Measurements from ENCODE around the gene EPHA4. TPM values are rescaled to one million over a fixed set of nuclear protein-coding genes. Genes with fewer than 3 reads are reported as not detected.

Gene EPHA4
- total and polyA plus RNA-seq, 2 donors (not counting 1 experiment from before 2014, with no cell fraction given), result 10.7 to 54.9 TPM

DNA sequence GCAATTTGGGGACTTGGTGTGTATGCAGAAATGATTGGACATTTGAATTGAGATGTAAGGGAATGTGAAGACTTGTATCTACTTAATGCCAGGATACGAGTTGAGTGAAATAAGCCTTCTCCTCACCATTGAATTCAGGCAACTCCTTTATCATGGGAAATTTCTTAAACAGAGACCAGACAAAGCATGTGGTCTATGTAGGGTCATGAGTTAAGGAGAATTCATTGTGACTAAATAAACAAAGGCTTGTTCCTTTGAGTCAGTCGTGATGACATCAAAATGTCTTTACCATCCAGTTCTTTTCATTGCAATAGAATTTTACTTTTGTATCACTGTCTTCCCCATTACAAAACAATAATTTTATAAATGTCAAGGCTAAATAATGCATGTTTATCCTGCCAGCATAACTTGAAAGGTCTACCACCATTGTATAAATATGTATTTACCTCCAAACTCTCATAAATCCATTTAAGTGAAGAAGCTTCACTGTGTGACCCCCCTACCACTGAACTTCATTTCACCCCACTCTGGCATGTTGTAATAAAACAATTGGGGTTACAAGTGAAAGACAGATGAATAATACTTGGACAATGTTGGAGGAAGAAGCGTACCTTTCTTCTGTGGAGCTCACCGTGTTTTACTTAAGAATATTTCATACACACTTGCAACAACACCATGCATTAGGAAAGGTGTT, 149.4 kb downstream of the EPHA4 start:
- TF ChIP-seq EZH2 (IDR thresholded peaks at IDR 0.05; ENCODE audit: borderline replicate concordance, insufficient read depth, low read depth, low read length, poor library complexity, severe bottlenecking), result no peak
- TF ChIP-seq, protein P1, sequence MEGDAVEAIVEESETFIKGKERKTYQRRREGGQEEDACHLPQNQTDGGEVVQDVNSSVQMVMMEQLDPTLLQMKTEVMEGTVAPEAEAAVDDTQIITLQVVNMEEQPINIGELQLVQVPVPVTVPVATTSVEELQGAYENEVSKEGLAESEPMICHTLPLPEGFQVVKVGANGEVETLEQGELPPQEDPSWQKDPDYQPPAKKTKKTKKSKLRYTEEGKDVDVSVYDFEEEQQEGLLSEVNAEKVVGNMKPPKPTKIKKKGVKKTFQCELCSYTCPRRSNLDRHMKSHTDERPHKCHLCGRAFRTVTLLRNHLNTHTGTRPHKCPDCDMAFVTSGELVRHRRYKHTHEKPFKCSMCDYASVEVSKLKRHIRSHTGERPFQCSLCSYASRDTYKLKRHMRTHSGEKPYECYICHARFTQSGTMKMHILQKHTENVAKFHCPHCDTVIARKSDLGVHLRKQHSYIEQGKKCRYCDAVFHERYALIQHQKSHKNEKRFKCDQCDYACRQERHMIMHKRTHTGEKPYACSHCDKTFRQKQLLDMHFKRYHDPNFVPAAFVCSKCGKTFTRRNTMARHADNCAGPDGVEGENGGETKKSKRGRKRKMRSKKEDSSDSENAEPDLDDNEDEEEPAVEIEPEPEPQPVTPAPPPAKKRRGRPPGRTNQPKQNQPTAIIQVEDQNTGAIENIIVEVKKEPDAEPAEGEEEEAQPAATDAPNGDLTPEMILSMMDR (IDR thresholded peaks at IDR 0.05), result no peak
- H2AFZ ChIP-seq (ENCODE audit: insufficient read depth, low read depth, low read length, poor library complexity, severe bottlenecking), result no peak overlapping the region
- Mint-ChIP-seq H3K9me3 (ENCODE audit: insufficient read depth) (no peaks in the 10 kb centered on the region), H3K27me3 (no peaks in the 10 kb centered on the region), H3K27ac (no peak overlapping the region), H3K4me3 (no peak overlapping the region), H3K4me1 (peaks cover 25% of the 10 kb centered on the region)
- H3K4me3 ChIP-seq (ENCODE audit: control extremely low read depth in 1 of 5, extremely low read depth in 1 of 5, insufficient read depth in 1 of 5, low read depth in 2 of 5, low read length in 4 of 5), result no peak overlapping the region
- no peaks in the 10 kb centered on the region for H3K79me2 ChIP-seq (ENCODE audit: control insufficient read depth, insufficient read depth, low read length)
- intact Hi-C loops (cut with micrococcal nuclease), result no loop called here
- ATAC-seq (ENCODE audit: low read depth) (no peak), DNase-seq (no peak)
- CTCF ChIA-PET, result no interaction called here
- peaks cover 15 to 20% of the 10 kb centered on the region in 2 donors for H3K4me1 ChIP-seq (ENCODE audit: control insufficient read depth in 2 of 2, insufficient read depth in 2 of 2, low read length in 2 of 2)
- H3K36me3 ChIP-seq (replicated peaks in 1 of 2; ENCODE audit: control extremely low read depth in 1 of 2, control insufficient read depth in 1 of 2, extremely low read depth in 1 of 2, insufficient read depth in 2 of 2, low read length in 1 of 2), result no peaks in the 10 kb centered on the region
- H3K27ac ChIP-seq (ENCODE audit: low read length in 2 of 2), result no peak overlapping the region
- H3K9ac ChIP-seq (ENCODE audit: low read length), result no peak overlapping the region
- no CpG with 5 or more reads among the region's 4 CpGs for WGBS (ENCODE audit: insufficient coverage)
- no peaks in the 10 kb centered on the region for H3K27me3 ChIP-seq (replicated peaks in 1 of 4; ENCODE audit: control extremely low read depth in 1 of 4, control insufficient read depth in 3 of 4, insufficient read depth in 4 of 4, low read length in 3 of 4)
- POLR2A ChIA-PET, result no interaction called here
- peaks cover 0 to 4% (median 0%) of the 10 kb centered on the region in 3 donors for H3K9me3 ChIP-seq (ENCODE audit: control extremely low read depth in 1 of 3, control insufficient read depth in 2 of 3, insufficient read depth in 1 of 3, low read length in 2 of 3)
- no peak overlapping the region for H3K4me2 ChIP-seq (replicated peaks; ENCODE audit: low read depth, low read length, poor library complexity, severe bottlenecking)
- H4K20me1 ChIP-seq (ENCODE audit: control insufficient read depth, insufficient read depth, low read length, poor library complexity, severe bottlenecking), result no peaks in the 10 kb centered on the region

DNA sequence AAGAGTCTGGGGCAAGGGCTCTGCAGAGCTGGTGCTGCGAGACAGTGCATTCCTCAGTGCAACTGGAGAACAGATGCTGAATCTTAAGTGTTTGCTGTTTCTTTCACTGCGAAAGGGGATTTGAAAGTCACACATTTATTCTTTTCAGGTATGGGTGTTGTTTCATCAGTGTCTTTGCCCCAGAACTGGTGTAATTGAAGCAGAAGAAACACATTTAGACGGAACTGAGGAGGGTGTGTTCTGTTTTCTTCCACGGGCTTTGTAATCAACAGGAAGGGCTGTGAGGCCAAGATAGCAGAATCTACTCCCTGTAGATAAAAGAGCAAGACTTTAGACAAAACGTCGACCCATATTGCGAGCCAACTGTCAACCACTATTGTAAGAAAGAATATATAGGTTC, 151.9 kb downstream of the EPHA4 start:
- POLR2A ChIA-PET, result no interaction called here
- H3K36me3 ChIP-seq (replicated peaks in 1 of 2; ENCODE audit: control extremely low read depth in 1 of 2, control insufficient read depth in 1 of 2, extremely low read depth in 1 of 2, insufficient read depth in 2 of 2, low read length in 1 of 2), result no peaks in the 10 kb centered on the region
- peak overlapping the region; percentile 55 for H3K9ac ChIP-seq (ENCODE audit: low read length)
- peaks cover 19 to 26% of the 10 kb centered on the region in 2 donors for H3K4me1 ChIP-seq (ENCODE audit: control insufficient read depth in 2 of 2, insufficient read depth in 2 of 2, low read length in 2 of 2)
- peak overlapping the region; percentile 66 for H3K4me2 ChIP-seq (replicated peaks; ENCODE audit: low read depth, low read length, poor library complexity, severe bottlenecking)
- H2AFZ ChIP-seq (ENCODE audit: insufficient read depth, low read depth, low read length, poor library complexity, severe bottlenecking), result peak overlapping the region; percentile 52
- H3K4me3 Mint-ChIP-seq, result peak overlapping the region; percentile 49
- H3K27ac ChIP-seq (ENCODE audit: low read length in 2 of 2), result peak overlapping the region; percentile 11 to 73
- peaks cover 0 to 4% (median 0%) of the 10 kb centered on the region in 3 donors for H3K9me3 ChIP-seq (ENCODE audit: control extremely low read depth in 1 of 3, control insufficient read depth in 2 of 3, insufficient read depth in 1 of 3, low read length in 2 of 3)
- H3K27me3 Mint-ChIP-seq, result no peaks in the 10 kb centered on the region
- intact Hi-C loops (cut with micrococcal nuclease), result no loop called here
- H3K27ac Mint-ChIP-seq, result peak overlapping the region; percentile 72
- H3K9me3 Mint-ChIP-seq (ENCODE audit: insufficient read depth), result no peaks in the 10 kb centered on the region
- peaks cover 34% of the 10 kb centered on the region for H3K4me1 Mint-ChIP-seq
- H3K79me2 ChIP-seq (ENCODE audit: control insufficient read depth, insufficient read depth, low read length), result no peaks in the 10 kb centered on the region
- CTCF ChIA-PET, result interaction anchor here (1.6 kb wide), 1 partner anchor 153 kb away, joined by 7 read pairs; no protein-coding TSS in a partner anchor
- H3K27me3 ChIP-seq (replicated peaks in 1 of 4; ENCODE audit: control extremely low read depth in 1 of 4, control insufficient read depth in 3 of 4, insufficient read depth in 4 of 4, low read length in 3 of 4), result no peaks in the 10 kb centered on the region
- TF ChIP-seq EZH2 (IDR thresholded peaks at IDR 0.05; ENCODE audit: borderline replicate concordance, insufficient read depth, low read depth, low read length, poor library complexity, severe bottlenecking), result no peak
- TF ChIP-seq, protein P1 (IDR thresholded peaks at IDR 0.05), result no peak
- peak overlapping the region in 2 of 5 experiments; percentile 1 to 44 for H3K4me3 ChIP-seq (ENCODE audit: control extremely low read depth in 1 of 5, extremely low read depth in 1 of 5, insufficient read depth in 1 of 5, low read depth in 2 of 5, low read length in 4 of 5)
- 14% methylated on average over 3 of the region's 7 CpGs for WGBS (ENCODE audit: insufficient coverage)
- no peaks in the 10 kb centered on the region for H4K20me1 ChIP-seq (ENCODE audit: control insufficient read depth, insufficient read depth, low read length, poor library complexity, severe bottlenecking)
- DNase-seq (peak; percentile 27), ATAC-seq (ENCODE audit: low read depth) (peak; percentile 76)
